Progenitor cell of endocrine pancreas (in vitro differentiated cells): Measurements from ENCODE around the gene ABHD14A. TPM values are rescaled to one million over a fixed set of nuclear protein-coding genes. Genes with fewer than 3 reads are reported as not detected.

Experiments used
- DNase-seq: peaks from one replicate; pipeline ENCODE4 v3.0.0; 2021; ENCODE audit warnings: low spot score; ENCODE audit not compliant: unreplicated experiment
- H3K27ac Mint-ChIP-seq: 2 replicates; pipeline ENCODE4 v1.8.0; 2021; ENCODE audit warnings: mild to moderate bottlenecking, moderate library complexity, mixed read lengths
- H3K27me3 Mint-ChIP-seq: 2 replicates; pipeline ENCODE4 v1.8.0; 2021; ENCODE audit warnings: mixed read lengths
- H3K36me3 Mint-ChIP-seq: 2 replicates; pipeline ENCODE4 v1.8.0; 2022; ENCODE audit warnings: mixed read lengths; ENCODE audit not compliant: insufficient read depth
- H3K4me1 Mint-ChIP-seq: 2 replicates; pipeline ENCODE4 v1.8.0; 2021; ENCODE audit warnings: low read depth, mixed read lengths
- H3K4me3 Mint-ChIP-seq: 2 replicates; pipeline ENCODE4 v1.8.0; 2021; ENCODE audit warnings: low read depth, mild to moderate bottlenecking, moderate library complexity, mixed read lengths
- H3K9me3 Mint-ChIP-seq: 2 replicates; pipeline ENCODE4 v1.8.0; 2021; ENCODE audit warnings: low read depth, mixed read lengths
- total RNA-seq: library from RNA; stranded (reverse); gene quantifications from 2 replicates; pipeline ENCODE4 v1.2.1, GENCODE V29; 2021
- TF ChIP-seq, protein P1 (sequence below): fragments of 200-600 bp; sonication (generic); IDR thresholded peaks from one replicate; pipeline ENCODE4 v1.5.0; 2021; ENCODE audit warnings: antibody characterized with exemption, mild to moderate bottlenecking; ENCODE audit not compliant: unreplicated experiment

Gene ABHD14A
- total RNA-seq, 1 donor from 2014 or later = 19.4 TPM

DNA sequence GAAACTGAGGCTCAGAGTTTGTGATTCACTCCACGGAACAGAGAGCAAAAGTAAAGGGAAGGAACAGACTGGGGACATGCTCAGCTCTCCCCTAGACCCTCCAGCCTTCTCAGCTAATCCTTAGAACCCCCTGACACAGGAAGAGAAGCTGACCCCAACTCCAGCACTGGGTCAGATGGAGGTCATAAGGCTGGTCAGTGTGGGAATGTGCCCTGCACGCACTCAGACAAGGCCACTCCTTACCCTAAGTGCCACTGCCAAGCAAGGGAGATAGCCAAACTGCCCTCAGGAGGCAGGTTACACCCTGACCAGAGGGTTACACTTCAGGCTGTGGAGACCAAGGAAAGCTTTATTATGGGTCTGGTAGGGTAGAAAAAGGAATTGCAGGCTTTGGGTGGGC is 19.7 kb downstream of the ABHD14A start:
- H3K27ac Mint-ChIP-seq = peak overlapping the region; percentile 100
- TF ChIP-seq, protein P1, sequence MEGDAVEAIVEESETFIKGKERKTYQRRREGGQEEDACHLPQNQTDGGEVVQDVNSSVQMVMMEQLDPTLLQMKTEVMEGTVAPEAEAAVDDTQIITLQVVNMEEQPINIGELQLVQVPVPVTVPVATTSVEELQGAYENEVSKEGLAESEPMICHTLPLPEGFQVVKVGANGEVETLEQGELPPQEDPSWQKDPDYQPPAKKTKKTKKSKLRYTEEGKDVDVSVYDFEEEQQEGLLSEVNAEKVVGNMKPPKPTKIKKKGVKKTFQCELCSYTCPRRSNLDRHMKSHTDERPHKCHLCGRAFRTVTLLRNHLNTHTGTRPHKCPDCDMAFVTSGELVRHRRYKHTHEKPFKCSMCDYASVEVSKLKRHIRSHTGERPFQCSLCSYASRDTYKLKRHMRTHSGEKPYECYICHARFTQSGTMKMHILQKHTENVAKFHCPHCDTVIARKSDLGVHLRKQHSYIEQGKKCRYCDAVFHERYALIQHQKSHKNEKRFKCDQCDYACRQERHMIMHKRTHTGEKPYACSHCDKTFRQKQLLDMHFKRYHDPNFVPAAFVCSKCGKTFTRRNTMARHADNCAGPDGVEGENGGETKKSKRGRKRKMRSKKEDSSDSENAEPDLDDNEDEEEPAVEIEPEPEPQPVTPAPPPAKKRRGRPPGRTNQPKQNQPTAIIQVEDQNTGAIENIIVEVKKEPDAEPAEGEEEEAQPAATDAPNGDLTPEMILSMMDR = no peak
- no peaks in the 10 kb centered on the region for H3K9me3 Mint-ChIP-seq
- peaks cover 17% of the 10 kb centered on the region for H3K36me3 Mint-ChIP-seq
- H3K27me3 Mint-ChIP-seq = no peaks in the 10 kb centered on the region
- H3K4me1 Mint-ChIP-seq = peaks cover 19% of the 10 kb centered on the region
- no peak for DNase-seq
- peak overlapping the region; percentile 100 for H3K4me3 Mint-ChIP-seq

DNA sequence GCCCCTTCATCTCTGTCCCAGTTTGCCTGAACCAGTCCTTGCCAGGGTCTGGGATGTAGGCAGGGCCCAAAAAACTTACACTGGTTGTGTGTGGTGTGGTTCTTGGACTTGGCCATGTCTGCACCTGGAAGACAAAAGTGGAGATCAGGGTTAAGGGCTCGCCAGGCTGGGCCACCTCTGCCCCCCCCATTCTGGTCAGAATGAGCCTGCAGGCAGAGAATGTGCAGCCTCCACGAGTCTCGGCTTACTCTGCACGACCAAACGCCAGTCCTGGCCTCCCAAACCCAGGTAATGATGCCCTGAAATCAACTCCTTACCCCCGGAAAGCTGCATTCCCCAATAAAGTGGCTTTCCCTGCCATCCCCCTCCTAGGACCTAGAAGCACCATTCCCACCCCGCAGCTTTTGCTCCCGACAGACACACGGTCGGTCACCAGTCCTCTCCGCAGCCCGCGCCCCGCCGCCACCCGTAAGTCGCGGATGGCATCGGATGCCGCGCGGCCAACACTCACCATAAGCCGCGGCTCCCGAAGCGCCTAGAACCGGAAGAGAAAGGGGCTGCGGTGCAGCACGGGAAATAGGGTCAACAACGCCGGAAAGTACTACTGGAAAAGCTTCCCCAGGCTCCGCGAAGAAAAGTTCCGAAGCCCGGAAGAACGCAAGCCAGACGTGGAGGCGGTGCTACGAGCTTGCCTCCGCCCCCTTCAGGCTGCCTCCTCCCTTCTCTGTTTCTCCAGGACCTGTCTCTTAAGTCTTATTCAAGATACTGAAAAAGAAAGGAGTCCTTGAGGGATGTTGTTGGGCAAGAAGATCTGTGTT is 20.7 kb downstream of the ABHD14A start, which contains the start of gene RPL29:
Gene RPL29, minus strand, starts transcription at position 550 of the 818 bp plus-strand sequence. Its CDS starts 434 bp downstream, at position 116.
- Mint-ChIP-seq H3K4me3 (peak within 1 kb of the TSS; percentile 100), H3K4me1 (peaks cover 19% of the 10 kb centered on the region), H3K9me3 (no peaks in the 10 kb centered on the region), H3K27me3 (no peaks in the 10 kb centered on the region), H3K27ac (peak within 1 kb of the TSS; percentile 100), H3K36me3 (peaks cover 17% of the 10 kb centered on the region)
- TF ChIP-seq, protein P1 = no peak
- peak; percentile 71 for DNase-seq

DNA sequence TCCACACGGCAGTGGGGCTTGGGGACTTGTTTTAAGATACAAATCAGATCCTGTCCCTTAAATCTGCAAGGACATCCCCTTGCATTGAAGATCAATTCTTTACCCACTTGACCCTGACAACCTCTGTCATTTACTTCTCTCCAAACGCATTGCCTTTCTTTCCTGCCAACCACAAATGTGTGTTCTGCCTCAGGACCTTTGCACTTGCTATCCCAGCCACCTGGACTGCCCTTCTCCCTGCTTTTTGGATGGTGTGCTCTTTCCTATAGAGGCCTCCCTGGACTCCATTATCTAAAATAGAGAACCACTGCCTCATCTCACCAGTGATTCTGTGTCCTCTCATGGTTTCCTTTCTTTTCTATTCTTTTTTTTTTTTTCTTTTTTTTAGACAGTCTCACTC is 22.3 kb downstream of the ABHD14A start:
- Mint-ChIP-seq H3K4me1 (peaks cover 19% of the 10 kb centered on the region), H3K36me3 (peaks cover 12% of the 10 kb centered on the region), H3K9me3 (no peaks in the 10 kb centered on the region), H3K27ac (no peak overlapping the region), H3K27me3 (peaks cover 3% of the 10 kb centered on the region), H3K4me3 (peak overlapping the region; percentile 32)
- TF ChIP-seq, protein P1 = no peak
- no peak for DNase-seq

DNA sequence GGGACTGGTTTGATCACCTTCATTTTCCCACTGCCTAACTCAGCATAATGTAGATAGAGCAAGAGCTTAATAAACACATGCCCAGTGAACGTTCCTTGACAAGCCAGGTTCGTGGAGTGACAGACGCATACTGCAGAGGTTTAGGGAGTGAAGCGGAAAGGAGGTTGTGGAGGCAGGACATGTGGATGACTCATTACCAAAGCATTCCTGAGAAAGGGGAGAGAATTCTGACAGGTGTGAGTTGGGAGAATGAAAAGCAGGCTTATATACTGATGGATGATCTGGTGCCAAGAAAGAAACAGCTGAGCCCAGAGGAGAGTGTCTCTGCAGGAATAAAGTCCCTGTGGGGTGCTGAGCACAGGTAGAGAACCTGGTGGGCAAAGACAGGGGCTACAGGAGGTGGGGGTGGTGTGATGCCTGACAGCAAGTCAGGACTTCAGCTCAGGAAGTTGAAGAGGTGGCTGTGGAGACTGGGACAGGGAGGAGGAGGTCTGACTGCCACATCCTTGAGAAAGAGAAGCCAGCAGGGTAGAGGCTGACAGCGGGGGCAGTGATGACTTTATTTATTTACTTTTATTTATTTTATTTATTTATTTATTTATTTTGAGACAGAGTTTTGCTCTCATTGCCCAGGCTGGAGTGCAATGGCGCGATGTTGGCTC is 23.2 kb downstream of the ABHD14A start:
- Mint-ChIP-seq H3K4me1 (peaks cover 19% of the 10 kb centered on the region), H3K9me3 (no peaks in the 10 kb centered on the region), H3K4me3 (no peak overlapping the region), H3K27me3 (peaks cover 12% of the 10 kb centered on the region), H3K27ac (peak overlapping the region; percentile 50), H3K36me3 (peaks cover 11% of the 10 kb centered on the region)
- no peak for DNase-seq
- TF ChIP-seq, protein P1 = no peak

DNA sequence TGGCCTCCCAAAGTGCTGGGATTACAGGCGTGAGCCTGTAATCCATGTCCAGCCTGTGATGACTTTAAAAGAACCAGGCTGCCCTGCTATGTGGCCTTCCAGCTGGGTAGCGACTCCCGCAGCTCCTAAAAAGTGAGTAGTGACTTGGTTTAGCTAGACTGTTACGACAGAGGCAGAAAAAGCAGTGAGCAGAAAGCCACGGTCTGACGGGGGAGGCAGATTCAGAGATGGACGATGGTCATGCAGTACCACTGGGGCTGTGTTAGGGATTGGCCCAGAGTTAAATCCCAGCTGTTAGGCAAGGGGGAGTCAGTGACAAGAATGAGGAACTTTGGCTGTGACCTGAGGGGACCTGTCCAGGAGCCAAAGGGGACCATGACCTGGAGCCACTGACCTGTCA is 23.9 kb downstream of the ABHD14A start:
- no peak for DNase-seq
- Mint-ChIP-seq H3K4me1 (peaks cover 17% of the 10 kb centered on the region), H3K27ac (no peak overlapping the region), H3K36me3 (peaks cover 9% of the 10 kb centered on the region), H3K9me3 (no peaks in the 10 kb centered on the region), H3K27me3 (peaks cover 19% of the 10 kb centered on the region), H3K4me3 (no peak overlapping the region)
- TF ChIP-seq, protein P1 = no peak
